ENCODE data around the gene GMPPA. TPM values are rescaled to one million over a fixed set of nuclear protein-coding genes. Genes with fewer than 3 reads are reported as not detected.

The GMPPA gene
- total and polyA plus RNA-seq, 9 of the 15 experiments (the other 6 are each of a cell fraction or from before 2014, with no cell fraction given) = 7.0 to 101 (median 66.7) TPM

DNA sequence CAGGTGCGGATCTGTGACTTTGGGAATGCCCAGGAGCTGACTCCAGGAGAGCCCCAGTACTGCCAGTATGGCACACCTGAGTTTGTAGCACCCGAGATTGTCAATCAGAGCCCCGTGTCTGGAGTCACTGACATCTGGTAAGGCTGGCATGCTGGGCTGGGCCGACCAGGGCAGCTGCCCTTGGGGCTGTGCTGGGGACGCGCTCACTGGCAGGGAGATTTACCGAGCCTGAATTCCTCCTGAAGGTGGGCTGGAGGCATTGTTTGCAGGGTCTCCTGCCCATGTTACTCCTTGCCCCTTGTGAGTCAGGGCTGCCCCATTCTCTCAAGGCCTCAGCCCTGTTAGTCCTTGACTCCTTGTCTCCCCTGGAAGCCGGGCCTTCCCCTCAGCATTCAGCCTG is 18.7 kb upstream of the GMPPA start:
- Histone ChIP-seq H3K36me3 (ENCODE audit: control insufficient read depth, insufficient read depth, low read length) (no peaks in the 10 kb centered on the region), H4K20me1 (replicated peaks; ENCODE audit: control insufficient read depth, insufficient read depth, low read length) (no peaks in the 10 kb centered on the region; the same call in 1 of the 2 replicates), H3K4me2 (ENCODE audit: insufficient read depth, low read length) (no peak overlapping the region), H3K79me2 (ENCODE audit: control insufficient read depth, insufficient read depth, low read length) (no peaks in the 10 kb centered on the region), H3K9me1 (ENCODE audit: control insufficient read depth, insufficient read depth, low read length) (no peaks in the 10 kb centered on the region), H2AFZ (ENCODE audit: low read depth, low read length) (no peak overlapping the region), H3K4me1 (replicated peaks in 1 of 2; ENCODE audit: control insufficient read depth in 2 of 2, insufficient read depth in 2 of 2, low read length in 2 of 2) (peaks cover 5 to 52% of the 10 kb centered on the region in 2 experiments; a peak in 4 of 5 replicates), H3K9me3 (replicated peaks; ENCODE audit: control insufficient read depth, insufficient read depth, low read depth, low read length) (no peaks in the 10 kb centered on the region), H3K27ac (ENCODE audit: extremely low read depth, low read depth, low read length) (no peak overlapping the region), H3K27me3 (ENCODE audit: control insufficient read depth in 2 of 2, insufficient read depth in 2 of 2, low read length in 2 of 2) (no peaks in the 10 kb centered on the region), H3K4me3 (no peak overlapping the region), H3K9ac (ENCODE audit: insufficient read depth in 1 of 2, low read depth in 2 of 2, low read length in 2 of 2) (no peak overlapping the region; a peak in 1 of 4 replicates)
- no peak for ATAC-seq
- no TSS peak for BruUV-seq (replicated peaks)
- DNase-seq (ENCODE audit: extremely low read depth in 1 of 4, low spot score in 3 of 4) = no peak
- FAIRE-seq = no peak
- CTCF ChIA-PET (ENCODE audit: low intra/inter-chr PET ratio) = no interaction called here
- intact Hi-C loops (cut with micrococcal nuclease) (no loop called here), in situ Hi-C loops (cut with MboI) (no loop called here)
- 67% methylated on average over 6 of the region's 8 CpGs for WGBS (ENCODE audit: insufficient coverage, low coverage, missing lambda C conversion rate)
- POLR2A ChIA-PET = no interaction called here
- TF ChIP-seq, protein P1, sequence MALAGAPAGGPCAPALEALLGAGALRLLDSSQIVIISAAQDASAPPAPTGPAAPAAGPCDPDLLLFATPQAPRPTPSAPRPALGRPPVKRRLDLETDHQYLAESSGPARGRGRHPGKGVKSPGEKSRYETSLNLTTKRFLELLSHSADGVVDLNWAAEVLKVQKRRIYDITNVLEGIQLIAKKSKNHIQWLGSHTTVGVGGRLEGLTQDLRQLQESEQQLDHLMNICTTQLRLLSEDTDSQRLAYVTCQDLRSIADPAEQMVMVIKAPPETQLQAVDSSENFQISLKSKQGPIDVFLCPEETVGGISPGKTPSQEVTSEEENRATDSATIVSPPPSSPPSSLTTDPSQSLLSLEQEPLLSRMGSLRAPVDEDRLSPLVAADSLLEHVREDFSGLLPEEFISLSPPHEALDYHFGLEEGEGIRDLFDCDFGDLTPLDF (CRISPR knock-in tag; IDR thresholded peaks at IDR 0.05) = no peak
- TF ChIP-seq SREBF1 (IDR thresholded peaks at IDR 0.05; ENCODE audit: borderline replicate concordance, low read depth, low read length) = no peak
- TF ChIP-seq CHD1 (IDR thresholded peaks at IDR 0.05; ENCODE audit: low read length) = no peak
- TF ChIP-seq ZNF668 (CRISPR knock-in tag; IDR thresholded peaks at IDR 0.05) = no peak
- TF ChIP-seq DLX4 (CRISPR knock-in tag; IDR thresholded peaks at IDR 0.05) = no peak
- no peak for TF ChIP-seq U2AF2 (optimal IDR thresholded peaks at IDR 0.05; ENCODE audit: low read depth, low read length)
- no peak for TF ChIP-seq RBM15 (IDR thresholded peaks at IDR 0.05; ENCODE audit: insufficient read depth, low read length)
- no peak for TF ChIP-seq ZBTB43 (CRISPR knock-in tag; IDR thresholded peaks at IDR 0.05)
- TF ChIP-seq NCOA1 (IDR thresholded peaks at IDR 0.05; ENCODE audit: low read depth) = no peak
- TF ChIP-seq SMARCE1 (IDR thresholded peaks at IDR 0.05) = no peak
- no peak for TF ChIP-seq GTF2F1 (IDR thresholded peaks at IDR 0.05; ENCODE audit: low read depth, low read length)
- no peak for TF ChIP-seq ATF1 (CRISPR knock-in tag; IDR thresholded peaks at IDR 0.05)
- TF ChIP-seq ATF1 (tag; IDR thresholded peaks at IDR 0.05) = no peak
- TF ChIP-seq, protein P2, sequence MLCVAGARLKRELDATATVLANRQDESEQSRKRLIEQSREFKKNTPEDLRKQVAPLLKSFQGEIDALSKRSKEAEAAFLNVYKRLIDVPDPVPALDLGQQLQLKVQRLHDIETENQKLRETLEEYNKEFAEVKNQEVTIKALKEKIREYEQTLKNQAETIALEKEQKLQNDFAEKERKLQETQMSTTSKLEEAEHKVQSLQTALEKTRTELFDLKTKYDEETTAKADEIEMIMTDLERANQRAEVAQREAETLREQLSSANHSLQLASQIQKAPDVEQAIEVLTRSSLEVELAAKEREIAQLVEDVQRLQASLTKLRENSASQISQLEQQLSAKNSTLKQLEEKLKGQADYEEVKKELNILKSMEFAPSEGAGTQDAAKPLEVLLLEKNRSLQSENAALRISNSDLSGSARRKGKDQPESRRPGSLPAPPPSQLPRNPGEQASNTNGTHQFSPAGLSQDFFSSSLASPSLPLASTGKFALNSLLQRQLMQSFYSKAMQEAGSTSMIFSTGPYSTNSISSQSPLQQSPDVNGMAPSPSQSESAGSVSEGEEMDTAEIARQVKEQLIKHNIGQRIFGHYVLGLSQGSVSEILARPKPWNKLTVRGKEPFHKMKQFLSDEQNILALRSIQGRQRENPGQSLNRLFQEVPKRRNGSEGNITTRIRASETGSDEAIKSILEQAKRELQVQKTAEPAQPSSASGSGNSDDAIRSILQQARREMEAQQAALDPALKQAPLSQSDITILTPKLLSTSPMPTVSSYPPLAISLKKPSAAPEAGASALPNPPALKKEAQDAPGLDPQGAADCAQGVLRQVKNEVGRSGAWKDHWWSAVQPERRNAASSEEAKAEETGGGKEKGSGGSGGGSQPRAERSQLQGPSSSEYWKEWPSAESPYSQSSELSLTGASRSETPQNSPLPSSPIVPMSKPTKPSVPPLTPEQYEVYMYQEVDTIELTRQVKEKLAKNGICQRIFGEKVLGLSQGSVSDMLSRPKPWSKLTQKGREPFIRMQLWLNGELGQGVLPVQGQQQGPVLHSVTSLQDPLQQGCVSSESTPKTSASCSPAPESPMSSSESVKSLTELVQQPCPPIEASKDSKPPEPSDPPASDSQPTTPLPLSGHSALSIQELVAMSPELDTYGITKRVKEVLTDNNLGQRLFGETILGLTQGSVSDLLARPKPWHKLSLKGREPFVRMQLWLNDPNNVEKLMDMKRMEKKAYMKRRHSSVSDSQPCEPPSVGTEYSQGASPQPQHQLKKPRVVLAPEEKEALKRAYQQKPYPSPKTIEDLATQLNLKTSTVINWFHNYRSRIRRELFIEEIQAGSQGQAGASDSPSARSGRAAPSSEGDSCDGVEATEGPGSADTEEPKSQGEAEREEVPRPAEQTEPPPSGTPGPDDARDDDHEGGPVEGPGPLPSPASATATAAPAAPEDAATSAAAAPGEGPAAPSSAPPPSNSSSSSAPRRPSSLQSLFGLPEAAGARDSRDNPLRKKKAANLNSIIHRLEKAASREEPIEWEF (CRISPR knock-in tag; IDR thresholded peaks at IDR 0.05) = no peak

All from K562 (cell line).